OCI-LY7 (cell line): Measurements from ENCODE around the gene NME3. TPM values are rescaled to one million over a fixed set of nuclear protein-coding genes. Genes with fewer than 3 reads are reported as not detected.

ENCODE experiments used
- BruUV-seq: library from RNA; stranded (reverse); fragments of 400-500 nt; replicated peaks from 2 replicates; lab custom pipeline; 2021; lab: Mats Ljungman, UMichigan
- CTCF ChIA-PET: fragments of 300-600 bp; sonication (Branson Sonifier 250); formaldehyde crosslinking; loops from one replicate; lab custom pipeline; 2022; ENCODE audit warnings: antibody characterized with exemption; ENCODE audit not compliant: unreplicated experiment; lab: Charles Lee
- POLR2A ChIA-PET: fragments of 300-600 bp; sonication (Branson Sonifier 250); formaldehyde crosslinking; loops from one replicate; lab custom pipeline; 2022; ENCODE audit warnings: antibody characterized with exemption; lab: Charles Lee
- DNase-seq: peaks from one replicate; pipeline ENCODE4 v3.0.0-alpha.2; 2015; ENCODE audit warnings: low spot score
- H2AFZ ChIP-seq: fragments of 200-600 bp; sonication (generic), shearing (Covaris generic); 2 replicates; pipeline ENCODE4 v1.6.1; 2014; ENCODE audit warnings: mild to moderate bottlenecking, antibody characterized with exemption, low read length, moderate library complexity
- H3K27ac ChIP-seq: fragments of 200-600 bp; sonication (generic); 2 replicates; pipeline ENCODE4 v1.5.1; 2014; ENCODE audit warnings: mixed run types, low read depth, mild to moderate bottlenecking, moderate library complexity, low read length, inconsistent platforms; ENCODE audit not compliant: poor library complexity, severe bottlenecking
- H3K36me3 ChIP-seq: fragments of 200-600 bp; sonication (generic); 2 replicates; pipeline ENCODE4 v1.6.1; 2014; ENCODE audit warnings: mild to moderate bottlenecking, antibody characterized with exemption, low read length, moderate library complexity, mixed read lengths; ENCODE audit not compliant: insufficient read depth
- H3K4me1 ChIP-seq: fragments of 200-600 bp; sonication (generic); 2 replicates; pipeline ENCODE4 v1.5.1; 2014; ENCODE audit warnings: mild to moderate bottlenecking, low read length; ENCODE audit not compliant: insufficient read depth, poor library complexity, severe bottlenecking
- H3K4me2 ChIP-seq: fragments of 200-600 bp; sonication (generic); 2 replicates; pipeline ENCODE4 v1.6.1; 2014; ENCODE audit warnings: mild to moderate bottlenecking, low read length
- H3K4me3 ChIP-seq: fragments of 200-600 bp; sonication (generic); 2 replicates; pipeline ENCODE4 v1.5.1; 2014; ENCODE audit warnings: mild to moderate bottlenecking, low read depth, low read length; ENCODE audit not compliant: poor library complexity, severe bottlenecking
- H3K79me2 ChIP-seq: fragments of 200-600 bp; sonication (generic); 2 replicates; pipeline ENCODE4 v1.6.1; 2016; ENCODE audit warnings: low read depth, mild to moderate bottlenecking, low read length, moderate library complexity, mixed read lengths; ENCODE audit not compliant: insufficient read depth
- H3K9me2 ChIP-seq: fragments of 200-600 bp; sonication (generic); 2 replicates; pipeline ENCODE4 v1.6.1; 2016; ENCODE audit warnings: mild to moderate bottlenecking, low read length, mixed read lengths; ENCODE audit not compliant: insufficient read depth
- H3K9me3 ChIP-seq: fragments of 200-600 bp; sonication (generic); 2 replicates; pipeline ENCODE4 v1.6.1; 2014; ENCODE audit warnings: mild to moderate bottlenecking, mixed run types, low read length, mixed read lengths
- H4K20me1 ChIP-seq: fragments of 200-600 bp; sonication (generic); 2 replicates; pipeline ENCODE4 v1.6.1; 2014; ENCODE audit warnings: mild to moderate bottlenecking, antibody characterized with exemption, low read length, moderate library complexity, mixed read lengths; ENCODE audit not compliant: insufficient read depth
- EZH2phosphoT487 ChIP-seq: fragments of 200-600 bp; sonication (generic); IDR thresholded peaks from 2 replicates; pipeline ENCODE4 v1.6.1; 2018; ENCODE audit warnings: low read depth, borderline replicate concordance, mild to moderate bottlenecking, mixed run types, antibody characterized with exemption, low read length, moderate library complexity, mixed read lengths
- intact Hi-C: fragments of 100-400 bp; cut with micrococcal nuclease; formaldehyde crosslinking; loops from one replicate; pipeline ENCODE4 v1.10.0; 2022; ENCODE audit not compliant: unreplicated experiment
- total RNA-seq, 2 experiments: library from RNA; depleted of rRNA in 1 of 2; stranded (reverse); fragments of >200 nt in 1 of 2; shearing (Covaris generic) in 1 of 2; gene quantifications; 2 replicates each; pipeline ENCODE4 v1.2.3, GENCODE V29; 2014 to 2022
- TF ChIP-seq, protein P1 (sequence below): fragments of 200-600 bp; sonication (generic); conservative IDR thresholded peaks from 2 replicates; pipeline ENCODE4 v1.5.1; 2014; ENCODE audit warnings: mild to moderate bottlenecking, antibody characterized with exemption, low read length, moderate library complexity, mixed read lengths

Gene NME3
- total RNA-seq, 2 experiments from 2014 or later: 34.8 to 54.5 TPM

DNA sequence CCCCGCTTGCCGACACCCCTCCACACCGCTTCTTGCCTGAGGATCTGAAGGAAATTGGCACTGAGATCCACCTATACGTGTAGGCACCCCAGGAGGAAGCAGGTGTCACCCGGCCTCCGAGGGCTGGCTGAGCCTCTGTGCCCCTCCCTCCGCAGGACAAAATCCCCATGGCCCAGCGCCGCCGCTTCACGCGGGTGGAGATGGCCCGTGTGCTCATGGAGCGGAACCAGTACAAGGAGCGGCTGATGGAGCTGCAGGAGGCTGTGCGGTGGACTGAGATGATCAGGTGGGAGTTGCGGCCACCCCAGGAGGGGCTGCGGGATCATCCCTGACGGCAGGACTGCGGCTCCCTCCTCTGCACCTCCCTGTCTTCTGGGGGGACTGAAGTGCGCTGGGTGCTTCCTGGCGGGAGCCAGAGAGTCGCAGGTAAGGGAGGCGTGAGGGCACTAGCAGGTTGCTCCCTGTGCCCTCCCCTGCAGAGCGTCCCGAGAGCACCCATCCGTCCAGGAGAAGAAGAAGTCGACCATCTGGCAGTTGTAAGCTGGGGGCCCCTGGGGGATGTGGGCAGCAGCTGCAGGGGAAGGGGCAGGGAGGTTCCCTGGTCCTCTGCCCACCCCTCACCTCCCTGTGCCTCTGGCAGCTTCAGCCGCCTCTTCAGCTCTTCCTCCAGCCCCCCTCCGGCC lies 9.0 kb downstream of the NME3 start:
- CTCF ChIA-PET: no interaction called here
- Histone ChIP-seq H2AFZ (no peak overlapping the region), H3K4me3 (no peak overlapping the region), H3K9me2 (no peaks in the 10 kb centered on the region), H3K9me3 (no peaks in the 10 kb centered on the region), H3K79me2 (no peaks in the 10 kb centered on the region), H3K27ac (no peak overlapping the region), H3K4me1 (no peaks in the 10 kb centered on the region), H4K20me1 (no peaks in the 10 kb centered on the region), H3K4me2 (no peak overlapping the region), H3K36me3 (peaks cover 37% of the 10 kb centered on the region)
- no peak for TF ChIP-seq EZH2phosphoT487
- TF ChIP-seq, protein P1, sequence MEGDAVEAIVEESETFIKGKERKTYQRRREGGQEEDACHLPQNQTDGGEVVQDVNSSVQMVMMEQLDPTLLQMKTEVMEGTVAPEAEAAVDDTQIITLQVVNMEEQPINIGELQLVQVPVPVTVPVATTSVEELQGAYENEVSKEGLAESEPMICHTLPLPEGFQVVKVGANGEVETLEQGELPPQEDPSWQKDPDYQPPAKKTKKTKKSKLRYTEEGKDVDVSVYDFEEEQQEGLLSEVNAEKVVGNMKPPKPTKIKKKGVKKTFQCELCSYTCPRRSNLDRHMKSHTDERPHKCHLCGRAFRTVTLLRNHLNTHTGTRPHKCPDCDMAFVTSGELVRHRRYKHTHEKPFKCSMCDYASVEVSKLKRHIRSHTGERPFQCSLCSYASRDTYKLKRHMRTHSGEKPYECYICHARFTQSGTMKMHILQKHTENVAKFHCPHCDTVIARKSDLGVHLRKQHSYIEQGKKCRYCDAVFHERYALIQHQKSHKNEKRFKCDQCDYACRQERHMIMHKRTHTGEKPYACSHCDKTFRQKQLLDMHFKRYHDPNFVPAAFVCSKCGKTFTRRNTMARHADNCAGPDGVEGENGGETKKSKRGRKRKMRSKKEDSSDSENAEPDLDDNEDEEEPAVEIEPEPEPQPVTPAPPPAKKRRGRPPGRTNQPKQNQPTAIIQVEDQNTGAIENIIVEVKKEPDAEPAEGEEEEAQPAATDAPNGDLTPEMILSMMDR: no peak
- BruUV-seq: no TSS peak
- DNase-seq: no peak
- POLR2A ChIA-PET: no interaction called here
- intact Hi-C loops: no loop called here

DNA sequence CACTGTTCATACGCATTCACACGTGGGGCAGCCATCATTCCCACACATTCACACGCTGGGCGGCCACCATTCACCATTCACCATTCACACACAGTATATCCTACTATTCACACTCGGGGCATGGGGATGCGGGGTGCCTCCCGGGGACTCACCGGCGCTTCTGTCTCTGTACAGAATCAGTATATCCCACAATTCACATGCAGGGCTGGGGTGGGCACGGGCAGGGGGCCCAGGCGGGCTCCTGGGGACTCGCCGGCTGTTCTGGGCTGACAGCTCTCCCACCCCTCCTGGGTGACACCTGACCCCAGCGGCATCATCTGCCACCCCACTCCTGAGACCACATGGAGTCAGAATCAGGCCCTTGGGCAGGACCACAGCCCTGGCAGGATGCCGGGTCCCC lies 9.6 kb downstream of the NME3 start:
- peaks cover 31% of the 10 kb centered on the region for H3K36me3 ChIP-seq
- CTCF ChIA-PET: no interaction called here

DNA sequence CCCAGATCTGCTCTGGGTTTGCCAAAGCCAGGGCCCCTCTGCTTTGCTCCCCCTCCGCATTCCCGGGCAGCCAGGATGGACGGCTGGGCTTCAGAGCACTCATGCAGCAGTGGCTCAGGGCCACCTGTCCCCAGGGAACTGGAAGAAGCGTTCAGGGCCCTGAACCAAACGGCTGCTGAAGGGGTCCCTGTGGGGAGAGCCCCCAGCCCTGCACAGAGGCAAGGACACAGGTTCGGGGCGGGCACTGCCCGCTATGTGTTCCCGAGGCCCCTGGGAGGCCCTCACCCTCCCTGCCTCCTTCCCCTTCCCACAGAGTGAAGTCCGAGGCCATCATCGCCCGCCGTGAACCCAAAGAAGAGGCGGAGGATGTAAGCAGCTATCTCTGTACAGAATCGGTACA lies 10.4 kb downstream of the NME3 start:
- Histone ChIP-seq H3K9me3 (no peaks in the 10 kb centered on the region), H2AFZ (no peak overlapping the region), H3K27ac (no peak overlapping the region), H3K9me2 (no peaks in the 10 kb centered on the region), H3K36me3 (peaks cover 25% of the 10 kb centered on the region), H3K4me3 (no peak overlapping the region), H3K79me2 (no peaks in the 10 kb centered on the region), H4K20me1 (no peaks in the 10 kb centered on the region), H3K4me2 (no peak overlapping the region), H3K4me1 (no peaks in the 10 kb centered on the region)
- intact Hi-C loops: no loop called here
- DNase-seq: no peak
- ChIA-PET POLR2A (no interaction called here), CTCF (no interaction called here)
- no TSS peak for BruUV-seq
- TF ChIP-seq, protein P1: no peak

More for the DNA sequence above, 9.6 kb downstream of the NME3 start:
- no peak for DNase-seq
- H3K4me3 ChIP-seq: no peak overlapping the region
- no peaks in the 10 kb centered on the region for H3K9me2 ChIP-seq
- no peaks in the 10 kb centered on the region for H3K4me1 ChIP-seq
- intact Hi-C loops: no loop called here
- H3K4me2 ChIP-seq: no peak overlapping the region
- TF ChIP-seq, protein P1: no peak
- TF ChIP-seq EZH2phosphoT487: no peak
- BruUV-seq: no TSS peak
- no peaks in the 10 kb centered on the region for H3K79me2 ChIP-seq
- H2AFZ ChIP-seq: no peak overlapping the region
- H4K20me1 ChIP-seq: no peaks in the 10 kb centered on the region
- no peaks in the 10 kb centered on the region for H3K9me3 ChIP-seq
- no peak overlapping the region for H3K27ac ChIP-seq
- POLR2A ChIA-PET: no interaction called here
